Measurements from ENCODE around the gene TLE4.
"Not testable (repeated sequence)": the region's sequence is repeated elsewhere in the genome, so short reads cannot be mapped to it uniquely, and the experiment has no call there.

- TF ChIP-seq, protein P1, sequence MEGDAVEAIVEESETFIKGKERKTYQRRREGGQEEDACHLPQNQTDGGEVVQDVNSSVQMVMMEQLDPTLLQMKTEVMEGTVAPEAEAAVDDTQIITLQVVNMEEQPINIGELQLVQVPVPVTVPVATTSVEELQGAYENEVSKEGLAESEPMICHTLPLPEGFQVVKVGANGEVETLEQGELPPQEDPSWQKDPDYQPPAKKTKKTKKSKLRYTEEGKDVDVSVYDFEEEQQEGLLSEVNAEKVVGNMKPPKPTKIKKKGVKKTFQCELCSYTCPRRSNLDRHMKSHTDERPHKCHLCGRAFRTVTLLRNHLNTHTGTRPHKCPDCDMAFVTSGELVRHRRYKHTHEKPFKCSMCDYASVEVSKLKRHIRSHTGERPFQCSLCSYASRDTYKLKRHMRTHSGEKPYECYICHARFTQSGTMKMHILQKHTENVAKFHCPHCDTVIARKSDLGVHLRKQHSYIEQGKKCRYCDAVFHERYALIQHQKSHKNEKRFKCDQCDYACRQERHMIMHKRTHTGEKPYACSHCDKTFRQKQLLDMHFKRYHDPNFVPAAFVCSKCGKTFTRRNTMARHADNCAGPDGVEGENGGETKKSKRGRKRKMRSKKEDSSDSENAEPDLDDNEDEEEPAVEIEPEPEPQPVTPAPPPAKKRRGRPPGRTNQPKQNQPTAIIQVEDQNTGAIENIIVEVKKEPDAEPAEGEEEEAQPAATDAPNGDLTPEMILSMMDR (IDR thresholded peaks at IDR 0.05): not testable (repeated sequence)
- not testable (repeated sequence) for TF ChIP-seq POLR2A (IDR thresholded peaks at IDR 0.05)
These were observed 34.8 kb downstream of the TLE4 start for GRCh38 chr9:79606529-79606928.

All from esophagus squamous epithelium (tissue), 4 donors.